HepG2 (cell line): ENCODE measurements around the gene CHST12. TPM values are rescaled to one million over a fixed set of nuclear protein-coding genes. Genes with fewer than 3 reads are reported as not detected.

Experiments used
- CBFB ChIP-seq: sonication (generic); formaldehyde crosslinking; IDR thresholded peaks from 2 replicates; pipeline ENCODE4 v1.4.0; 2020; ENCODE audit warnings: missing genetic modification reagents
- CENPT ChIP-seq: sonication (generic); formaldehyde crosslinking; IDR thresholded peaks from 2 replicates; pipeline ENCODE4 v1.8.0; 2022; ENCODE audit warnings: low read depth, mild to moderate bottlenecking, moderate library complexity, missing genetic modification reagents
- GABPB1 ChIP-seq: IDR thresholded peaks from 2 replicates; pipeline ENCODE4 v1.6.1; 2016; ENCODE audit warnings: mild to moderate bottlenecking, missing genetic modification reagents, moderate library complexity, missing compliant biosample characterization
- HMGA1 ChIP-seq: sonication (generic); formaldehyde crosslinking; conservative IDR thresholded peaks from 2 replicates; pipeline ENCODE4 v1.4.0; 2020; ENCODE audit warnings: missing genetic modification reagents
- KDM2A ChIP-seq: sonication (generic); formaldehyde crosslinking; IDR thresholded peaks from 2 replicates; pipeline ENCODE4 v1.4.0; 2020; ENCODE audit warnings: low read depth, missing genetic modification reagents, borderline replicate concordance
- MEIS2 ChIP-seq: sonication (generic); formaldehyde crosslinking; IDR thresholded peaks from 2 replicates; pipeline ENCODE4 v1.9.0; 2021; ENCODE audit warnings: mild to moderate bottlenecking, missing genetic modification reagents
- RXRB ChIP-seq: IDR thresholded peaks from 2 replicates; pipeline ENCODE4 v1.6.1; 2016; ENCODE audit warnings: borderline replicate concordance, missing genetic modification reagents, missing compliant biosample characterization
- SOX13 ChIP-seq, 3 experiments: fragments of 450-650 bp in 1 of 3; sonication (generic) in 1 of 3; formaldehyde crosslinking in 1 of 3; IDR thresholded peaks in 2 of 3; conservative IDR thresholded peaks in 1 of 3; 2 replicates each; pipeline versions ENCODE4 v1.5.0 to v1.6.1; 2016 to 2020; ENCODE audit warnings: antibody characterized with exemption in 1 of 3, mild to moderate bottlenecking in 1 of 3, missing compliant biosample characterization in 1 of 3, missing genetic modification reagents in 1 of 3, moderate library complexity in 1 of 3
- SRSF4 ChIP-seq: fragments of 200-400 bp; formaldehyde crosslinking; IDR thresholded peaks from one replicate; pipeline ENCODE4 v1.6.1; 2018; ENCODE audit warnings: mild to moderate bottlenecking, low read depth, low read length, moderate library complexity; ENCODE audit not compliant: poor library complexity, severe bottlenecking
- TGIF2 ChIP-seq: IDR thresholded peaks from 2 replicates; pipeline ENCODE4 v1.6.1; 2016; ENCODE audit warnings: control low read depth, missing compliant biosample characterization
- ZNF546 ChIP-seq: sonication (generic); formaldehyde crosslinking; conservative IDR thresholded peaks from 2 replicates; pipeline ENCODE4 v1.8.1; 2023; ENCODE audit warnings: mild to moderate bottlenecking, missing genetic modification reagents
- ZNF839 ChIP-seq: sonication (generic); formaldehyde crosslinking; IDR thresholded peaks from 2 replicates; pipeline ENCODE4 v1.4.0; 2020; ENCODE audit warnings: missing genetic modification reagents, mild to moderate bottlenecking, borderline replicate concordance
- polyA plus RNA-seq, 8 experiments: library from polyadenylated mRNA; depleted of rRNA in 3 of 8; stranded (reverse) in 7 of 8; unstranded in 1 of 8; fragments of >200 nt; fragmentation: Illumina TruSeq in 4 of 8; extraction: Trizol in 4 of 8; gene quantifications; 2 replicates each; pipeline versions ENCODE4 v1.2.1 to v1.2.3, GENCODE V29; 2011 to 2016; ENCODE audit warnings: low read depth in 4 of 8, missing spikeins in 1 of 8, mixed read lengths in 1 of 8; ENCODE audit not compliant: insufficient read depth in 1 of 8
- total RNA-seq, 5 experiments: library from RNA; depleted of rRNA; stranded (reverse); fragments of >200 nt; fragmentation: Illumina TruSeq; extraction: Trizol; gene quantifications; 2 replicates each; pipeline ENCODE4 v1.2.3, GENCODE V29; 2016; ENCODE audit warnings: low read depth in 1 of 5
- TF ChIP-seq, protein P1 (sequence below): sonication (generic); formaldehyde crosslinking; IDR thresholded peaks from 2 replicates; pipeline ENCODE4 v1.4.0; 2020; ENCODE audit warnings: mild to moderate bottlenecking, missing genetic modification reagents
- TF ChIP-seq, protein P2 (sequence below): sonication (generic); formaldehyde crosslinking; IDR thresholded peaks from 2 replicates; pipeline ENCODE4 v1.4.0; 2020; ENCODE audit warnings: missing genetic modification reagents
- TF ChIP-seq, protein P3 (sequence below): IDR thresholded peaks from 2 replicates; pipeline ENCODE4 v1.6.1; 2016; ENCODE audit warnings: low read depth, control low read depth
- TF ChIP-seq, protein P4 (sequence below): sonication (generic); formaldehyde crosslinking; IDR thresholded peaks from 2 replicates; pipeline ENCODE4 v1.9.0; 2022; ENCODE audit warnings: missing genetic modification reagents, mild to moderate bottlenecking, borderline replicate concordance
- TF ChIP-seq, protein P5 (sequence below): sonication (generic); formaldehyde crosslinking; IDR thresholded peaks from 2 replicates; pipeline ENCODE4 v1.5.1; 2020; ENCODE audit warnings: mild to moderate bottlenecking, moderate library complexity, missing genetic modification reagents

The CHST12 gene
- total and polyA plus RNA-seq, 2 of the 13 experiments (the other 11 are each of a cell fraction or from before 2014, with no cell fraction given), result 6.4 to 15.8 TPM

DNA sequence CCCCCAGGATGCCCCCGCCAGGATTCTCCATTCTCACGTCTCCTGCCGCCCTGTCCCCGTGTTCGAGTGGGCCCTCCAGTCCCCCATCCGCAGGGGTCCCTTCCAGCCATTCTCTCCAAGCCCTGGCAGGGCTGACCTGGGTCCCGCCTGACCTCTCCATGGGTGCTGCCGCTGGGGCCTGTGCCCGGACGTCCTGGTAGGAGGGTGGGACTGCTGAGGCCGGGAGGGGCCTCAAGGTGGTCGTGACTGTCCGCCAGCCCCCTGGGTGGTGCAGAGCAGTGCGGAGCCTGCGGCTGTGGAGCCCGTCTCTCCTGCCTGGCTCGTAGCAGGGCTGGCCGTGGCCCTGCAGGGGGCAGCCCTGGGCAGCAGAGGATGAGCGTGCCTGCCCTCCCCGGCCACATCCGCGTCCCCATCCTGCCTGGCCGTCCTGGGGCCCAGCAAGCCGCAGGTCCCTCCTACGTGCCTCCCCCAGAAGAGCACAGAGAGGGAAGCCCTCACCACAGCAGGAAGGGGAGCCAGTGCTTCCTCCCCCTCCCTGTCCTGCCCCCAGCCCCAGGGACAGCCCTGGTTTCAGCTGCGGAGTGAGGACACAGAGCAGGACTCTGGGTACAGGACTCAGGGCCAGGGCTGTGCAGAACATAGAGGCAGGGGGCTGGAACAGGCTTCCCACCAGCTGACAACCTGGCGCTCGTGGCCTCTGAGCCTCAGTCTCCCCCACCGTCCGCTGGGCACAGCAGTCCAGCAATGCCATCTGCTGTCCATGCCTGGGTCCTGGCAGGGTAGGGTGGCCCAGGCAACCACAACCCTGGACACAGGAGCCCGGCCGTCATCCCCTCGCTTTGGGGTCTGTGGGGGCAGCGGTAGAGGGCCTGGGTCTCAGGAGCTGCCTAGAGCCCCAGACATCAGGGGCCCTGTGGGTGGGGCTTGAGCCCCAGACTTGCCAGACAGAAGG is 74.3 kb downstream of the CHST12 start (continued):
- TF ChIP-seq SRSF4 (no peak), RXRB (CRISPR knock-in tag) (0 out of 2 replicates have a peak, but pooled peaks have one; percentile 9), CBFB (CRISPR knock-in tag) (0 out of 2 replicates have a peak, but pooled peaks have one; percentile 65), ZNF839 (peak; percentile 89; the same call in 1 of the 2 replicates), KDM2A (peak; percentile 76), TGIF2 (CRISPR knock-in tag) (0 out of 2 replicates have a peak, but pooled peaks have one; percentile 20), GABPB1 (CRISPR knock-in tag) (peak; percentile 50; the same call in 1 of the 2 replicates), MEIS2 (no peak), HMGA1 (no peak), SOX13 (IDR thresholded peaks at IDR 0.05) (no peak), SOX13 (CRISPR knock-in tag; conservative IDR thresholded peaks at IDR 0.05 in 1 of 2, IDR thresholded peaks at IDR 0.05 in 1 of 2) (no peak), ZNF546 (no peak), CENPT (CRISPR knock-in tag) (no peak)
- TF ChIP-seq, protein P1, sequence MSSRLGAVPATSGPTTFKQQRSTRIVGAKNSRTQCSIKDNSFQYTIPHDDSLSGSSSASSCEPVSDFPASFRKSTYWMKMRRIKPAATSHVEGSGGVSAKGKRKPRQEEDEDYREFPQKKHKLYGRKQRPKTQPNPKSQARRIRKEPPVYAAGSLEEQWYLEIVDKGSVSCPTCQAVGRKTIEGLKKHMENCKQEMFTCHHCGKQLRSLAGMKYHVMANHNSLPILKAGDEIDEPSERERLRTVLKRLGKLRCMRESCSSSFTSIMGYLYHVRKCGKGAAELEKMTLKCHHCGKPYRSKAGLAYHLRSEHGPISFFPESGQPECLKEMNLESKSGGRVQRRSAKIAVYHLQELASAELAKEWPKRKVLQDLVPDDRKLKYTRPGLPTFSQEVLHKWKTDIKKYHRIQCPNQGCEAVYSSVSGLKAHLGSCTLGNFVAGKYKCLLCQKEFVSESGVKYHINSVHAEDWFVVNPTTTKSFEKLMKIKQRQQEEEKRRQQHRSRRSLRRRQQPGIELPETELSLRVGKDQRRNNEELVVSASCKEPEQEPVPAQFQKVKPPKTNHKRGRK (CRISPR knock-in tag), result no peak
- TF ChIP-seq, protein P2, sequence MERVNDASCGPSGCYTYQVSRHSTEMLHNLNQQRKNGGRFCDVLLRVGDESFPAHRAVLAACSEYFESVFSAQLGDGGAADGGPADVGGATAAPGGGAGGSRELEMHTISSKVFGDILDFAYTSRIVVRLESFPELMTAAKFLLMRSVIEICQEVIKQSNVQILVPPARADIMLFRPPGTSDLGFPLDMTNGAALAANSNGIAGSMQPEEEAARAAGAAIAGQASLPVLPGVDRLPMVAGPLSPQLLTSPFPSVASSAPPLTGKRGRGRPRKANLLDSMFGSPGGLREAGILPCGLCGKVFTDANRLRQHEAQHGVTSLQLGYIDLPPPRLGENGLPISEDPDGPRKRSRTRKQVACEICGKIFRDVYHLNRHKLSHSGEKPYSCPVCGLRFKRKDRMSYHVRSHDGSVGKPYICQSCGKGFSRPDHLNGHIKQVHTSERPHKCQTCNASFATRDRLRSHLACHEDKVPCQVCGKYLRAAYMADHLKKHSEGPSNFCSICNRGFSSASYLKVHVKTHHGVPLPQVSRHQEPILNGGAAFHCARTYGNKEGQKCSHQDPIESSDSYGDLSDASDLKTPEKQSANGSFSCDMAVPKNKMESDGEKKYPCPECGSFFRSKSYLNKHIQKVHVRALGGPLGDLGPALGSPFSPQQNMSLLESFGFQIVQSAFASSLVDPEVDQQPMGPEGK, result peak; percentile 30; the same call in 1 of the 2 replicates
- TF ChIP-seq, protein P3, sequence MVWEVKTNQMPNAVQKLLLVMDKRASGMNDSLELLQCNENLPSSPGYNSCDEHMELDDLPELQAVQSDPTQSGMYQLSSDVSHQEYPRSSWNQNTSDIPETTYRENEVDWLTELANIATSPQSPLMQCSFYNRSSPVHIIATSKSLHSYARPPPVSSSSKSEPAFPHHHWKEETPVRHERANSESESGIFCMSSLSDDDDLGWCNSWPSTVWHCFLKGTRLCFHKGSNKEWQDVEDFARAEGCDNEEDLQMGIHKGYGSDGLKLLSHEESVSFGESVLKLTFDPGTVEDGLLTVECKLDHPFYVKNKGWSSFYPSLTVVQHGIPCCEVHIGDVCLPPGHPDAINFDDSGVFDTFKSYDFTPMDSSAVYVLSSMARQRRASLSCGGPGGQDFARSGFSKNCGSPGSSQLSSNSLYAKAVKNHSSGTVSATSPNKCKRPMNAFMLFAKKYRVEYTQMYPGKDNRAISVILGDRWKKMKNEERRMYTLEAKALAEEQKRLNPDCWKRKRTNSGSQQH (CRISPR knock-in tag), result 0 out of 2 replicates have a peak, but pooled peaks have one; percentile 38
- TF ChIP-seq, protein P4, sequence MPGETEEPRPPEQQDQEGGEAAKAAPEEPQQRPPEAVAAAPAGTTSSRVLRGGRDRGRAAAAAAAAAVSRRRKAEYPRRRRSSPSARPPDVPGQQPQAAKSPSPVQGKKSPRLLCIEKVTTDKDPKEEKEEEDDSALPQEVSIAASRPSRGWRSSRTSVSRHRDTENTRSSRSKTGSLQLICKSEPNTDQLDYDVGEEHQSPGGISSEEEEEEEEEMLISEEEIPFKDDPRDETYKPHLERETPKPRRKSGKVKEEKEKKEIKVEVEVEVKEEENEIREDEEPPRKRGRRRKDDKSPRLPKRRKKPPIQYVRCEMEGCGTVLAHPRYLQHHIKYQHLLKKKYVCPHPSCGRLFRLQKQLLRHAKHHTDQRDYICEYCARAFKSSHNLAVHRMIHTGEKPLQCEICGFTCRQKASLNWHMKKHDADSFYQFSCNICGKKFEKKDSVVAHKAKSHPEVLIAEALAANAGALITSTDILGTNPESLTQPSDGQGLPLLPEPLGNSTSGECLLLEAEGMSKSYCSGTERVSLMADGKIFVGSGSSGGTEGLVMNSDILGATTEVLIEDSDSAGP, result peak; percentile 51
- TF ChIP-seq, protein P5, sequence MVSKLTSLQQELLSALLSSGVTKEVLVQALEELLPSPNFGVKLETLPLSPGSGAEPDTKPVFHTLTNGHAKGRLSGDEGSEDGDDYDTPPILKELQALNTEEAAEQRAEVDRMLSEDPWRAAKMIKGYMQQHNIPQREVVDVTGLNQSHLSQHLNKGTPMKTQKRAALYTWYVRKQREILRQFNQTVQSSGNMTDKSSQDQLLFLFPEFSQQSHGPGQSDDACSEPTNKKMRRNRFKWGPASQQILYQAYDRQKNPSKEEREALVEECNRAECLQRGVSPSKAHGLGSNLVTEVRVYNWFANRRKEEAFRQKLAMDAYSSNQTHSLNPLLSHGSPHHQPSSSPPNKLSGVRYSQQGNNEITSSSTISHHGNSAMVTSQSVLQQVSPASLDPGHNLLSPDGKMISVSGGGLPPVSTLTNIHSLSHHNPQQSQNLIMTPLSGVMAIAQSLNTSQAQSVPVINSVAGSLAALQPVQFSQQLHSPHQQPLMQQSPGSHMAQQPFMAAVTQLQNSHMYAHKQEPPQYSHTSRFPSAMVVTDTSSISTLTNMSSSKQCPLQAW (CRISPR knock-in tag), result peak; percentile 41; the same call in 1 of the 2 replicates
